ENCODE measurements around the gene PCGF1. TPM values are rescaled to one million over a fixed set of nuclear protein-coding genes. Genes with fewer than 3 reads are reported as not detected.

PCGF1 gene
- total and polyA plus RNA-seq, 2 of the 13 experiments (the other 11 are each of a cell fraction or from before 2014, with no cell fraction given) = 20.4 to 22.6 TPM

DNA sequence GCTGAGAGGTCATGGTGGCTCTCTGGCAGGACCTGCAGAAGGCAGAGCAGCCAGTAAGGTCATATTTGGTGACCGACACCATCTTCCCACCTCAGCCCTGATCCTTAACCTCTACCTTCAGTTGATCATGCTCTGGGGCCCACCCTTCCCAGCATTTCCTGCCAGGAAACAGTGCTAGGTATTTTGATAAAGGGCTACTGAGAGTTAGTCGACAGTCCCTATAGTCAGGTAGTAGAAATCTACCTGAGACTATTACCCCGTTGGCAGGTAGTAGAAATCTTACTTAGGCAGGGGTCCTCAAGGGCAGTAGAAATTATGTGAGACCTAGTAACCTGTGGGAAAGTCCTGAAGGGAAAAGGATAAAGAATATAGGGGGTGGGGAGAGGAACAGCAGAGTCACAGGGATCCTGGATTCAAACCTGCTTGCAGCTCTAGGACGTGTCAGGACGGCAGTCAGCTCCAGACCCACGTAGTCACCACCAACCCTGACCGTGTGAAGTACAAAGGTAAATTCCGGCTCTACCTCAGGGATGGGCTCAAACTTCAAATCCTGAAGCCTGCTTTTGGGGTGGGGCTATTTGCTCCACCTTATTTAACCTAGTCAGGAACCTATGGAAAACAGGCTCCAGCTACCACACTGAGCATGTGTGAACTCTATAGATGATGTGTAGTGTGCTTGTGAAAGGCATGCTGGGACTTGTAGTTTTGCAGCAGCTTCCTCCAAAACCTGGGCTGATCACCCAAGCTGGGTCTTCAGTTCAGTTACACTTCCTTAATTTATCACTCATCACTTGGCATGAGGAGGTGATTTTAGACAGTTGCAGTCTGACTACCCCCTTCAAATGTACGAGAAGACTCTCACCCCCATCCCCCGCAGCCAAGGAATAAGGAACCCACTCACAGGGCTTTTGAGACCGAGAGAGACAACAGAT, 18.5 kb upstream of the PCGF1 start, which contains the start of gene DQX1 (continued):
- TF ChIP-seq EED (CRISPR knock-in tag; IDR thresholded peaks at IDR 0.05) = 0 out of 2 replicates have a peak, but pooled peaks have one; percentile 57
- TF ChIP-seq, protein P1, sequence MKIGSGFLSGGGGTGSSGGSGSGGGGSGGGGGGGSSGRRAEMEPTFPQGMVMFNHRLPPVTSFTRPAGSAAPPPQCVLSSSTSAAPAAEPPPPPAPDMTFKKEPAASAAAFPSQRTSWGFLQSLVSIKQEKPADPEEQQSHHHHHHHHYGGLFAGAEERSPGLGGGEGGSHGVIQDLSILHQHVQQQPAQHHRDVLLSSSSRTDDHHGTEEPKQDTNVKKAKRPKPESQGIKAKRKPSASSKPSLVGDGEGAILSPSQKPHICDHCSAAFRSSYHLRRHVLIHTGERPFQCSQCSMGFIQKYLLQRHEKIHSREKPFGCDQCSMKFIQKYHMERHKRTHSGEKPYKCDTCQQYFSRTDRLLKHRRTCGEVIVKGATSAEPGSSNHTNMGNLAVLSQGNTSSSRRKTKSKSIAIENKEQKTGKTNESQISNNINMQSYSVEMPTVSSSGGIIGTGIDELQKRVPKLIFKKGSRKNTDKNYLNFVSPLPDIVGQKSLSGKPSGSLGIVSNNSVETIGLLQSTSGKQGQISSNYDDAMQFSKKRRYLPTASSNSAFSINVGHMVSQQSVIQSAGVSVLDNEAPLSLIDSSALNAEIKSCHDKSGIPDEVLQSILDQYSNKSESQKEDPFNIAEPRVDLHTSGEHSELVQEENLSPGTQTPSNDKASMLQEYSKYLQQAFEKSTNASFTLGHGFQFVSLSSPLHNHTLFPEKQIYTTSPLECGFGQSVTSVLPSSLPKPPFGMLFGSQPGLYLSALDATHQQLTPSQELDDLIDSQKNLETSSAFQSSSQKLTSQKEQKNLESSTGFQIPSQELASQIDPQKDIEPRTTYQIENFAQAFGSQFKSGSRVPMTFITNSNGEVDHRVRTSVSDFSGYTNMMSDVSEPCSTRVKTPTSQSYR (CRISPR knock-in tag; IDR thresholded peaks at IDR 0.05; ENCODE audit: borderline replicate concordance) = 0 out of 2 replicates have a peak, but pooled peaks have one; percentile 21
- TF ChIP-seq MEF2D (CRISPR knock-in tag; IDR thresholded peaks at IDR 0.05) = peak; percentile 64; the same call in 1 of the 2 replicates
- TF ChIP-seq GMEB1 (CRISPR knock-in tag; IDR thresholded peaks at IDR 0.05; ENCODE audit: borderline replicate concordance) = peak; percentile 45
- TF ChIP-seq ZNF468 (CRISPR knock-in tag; IDR thresholded peaks at IDR 0.05) = no peak
- peak; percentile 54; the same call in 1 of the 2 replicates for TF ChIP-seq ZIK1 (CRISPR knock-in tag; IDR thresholded peaks at IDR 0.05; ENCODE audit: borderline replicate concordance, low read depth)
- TF ChIP-seq, protein P2, sequence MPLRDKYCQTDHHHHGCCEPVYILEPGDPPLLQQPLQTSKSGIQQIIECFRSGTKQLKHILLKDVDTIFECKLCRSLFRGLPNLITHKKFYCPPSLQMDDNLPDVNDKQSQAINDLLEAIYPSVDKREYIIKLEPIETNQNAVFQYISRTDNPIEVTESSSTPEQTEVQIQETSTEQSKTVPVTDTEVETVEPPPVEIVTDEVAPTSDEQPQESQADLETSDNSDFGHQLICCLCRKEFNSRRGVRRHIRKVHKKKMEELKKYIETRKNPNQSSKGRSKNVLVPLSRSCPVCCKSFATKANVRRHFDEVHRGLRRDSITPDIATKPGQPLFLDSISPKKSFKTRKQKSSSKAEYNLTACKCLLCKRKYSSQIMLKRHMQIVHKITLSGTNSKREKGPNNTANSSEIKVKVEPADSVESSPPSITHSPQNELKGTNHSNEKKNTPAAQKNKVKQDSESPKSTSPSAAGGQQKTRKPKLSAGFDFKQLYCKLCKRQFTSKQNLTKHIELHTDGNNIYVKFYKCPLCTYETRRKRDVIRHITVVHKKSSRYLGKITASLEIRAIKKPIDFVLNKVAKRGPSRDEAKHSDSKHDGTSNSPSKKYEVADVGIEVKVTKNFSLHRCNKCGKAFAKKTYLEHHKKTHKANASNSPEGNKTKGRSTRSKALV (CRISPR knock-in tag; IDR thresholded peaks at IDR 0.05) = 0 out of 2 replicates have a peak, but pooled peaks have one; percentile 19
- TF ChIP-seq SIX4 (CRISPR knock-in tag; IDR thresholded peaks at IDR 0.05) = no peak
- peak; percentile 74 for TF ChIP-seq TBL1XR1 (IDR thresholded peaks at IDR 0.05; ENCODE audit: borderline replicate concordance, low read length, partially characterized antibody)
- TF ChIP-seq JDP2 (CRISPR knock-in tag; IDR thresholded peaks at IDR 0.05; ENCODE audit: borderline replicate concordance) = no peak
- TF ChIP-seq ZNF816 (CRISPR knock-in tag; IDR thresholded peaks at IDR 0.05; ENCODE audit: borderline replicate concordance) = no peak
- TF ChIP-seq IKZF4 (CRISPR knock-in tag; IDR thresholded peaks at IDR 0.05; ENCODE audit: borderline replicate concordance, low read depth, not compliant biosample characterization) = no peak
- TF ChIP-seq RARA (CRISPR knock-in tag; IDR thresholded peaks at IDR 0.05) = peak; percentile 54
- TF ChIP-seq ZNF333 (CRISPR knock-in tag; IDR thresholded peaks at IDR 0.05; ENCODE audit: borderline replicate concordance) = no peak
- TF ChIP-seq REXO4 (CRISPR knock-in tag; IDR thresholded peaks at IDR 0.05; ENCODE audit: borderline replicate concordance) = no peak
- TF ChIP-seq, protein P3, sequence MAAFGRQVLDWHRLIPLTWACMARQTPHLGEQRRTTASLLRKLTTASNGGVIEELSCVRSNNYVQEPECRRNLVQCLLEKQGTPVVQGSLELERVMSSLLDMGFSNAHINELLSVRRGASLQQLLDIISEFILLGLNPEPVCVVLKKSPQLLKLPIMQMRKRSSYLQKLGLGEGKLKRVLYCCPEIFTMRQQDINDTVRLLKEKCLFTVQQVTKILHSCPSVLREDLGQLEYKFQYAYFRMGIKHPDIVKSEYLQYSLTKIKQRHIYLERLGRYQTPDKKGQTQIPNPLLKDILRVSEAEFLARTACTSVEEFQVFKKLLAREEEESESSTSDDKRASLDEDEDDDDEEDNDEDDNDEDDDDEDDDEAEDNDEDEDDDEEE (CRISPR knock-in tag; IDR thresholded peaks at IDR 0.05) = no peak
- TF ChIP-seq THAP11 (CRISPR knock-in tag; IDR thresholded peaks at IDR 0.05) = peak; percentile 99
- TF ChIP-seq ZBTB38 (CRISPR knock-in tag; IDR thresholded peaks at IDR 0.05) = peak; percentile 1; the same call in 1 of the 2 replicates
- peak; percentile 85 for TF ChIP-seq ELF1 (CRISPR knock-in tag; IDR thresholded peaks at IDR 0.05)
- TF ChIP-seq ZNF547 (CRISPR knock-in tag; IDR thresholded peaks at IDR 0.05) = 0 out of 2 replicates have a peak, but pooled peaks have one; percentile 58
